Motor neuron (in vitro differentiated cells): ENCODE measurements around the gene PAX2. TPM values are rescaled to one million over a fixed set of nuclear protein-coding genes. Genes with fewer than 3 reads are reported as not detected.

ENCODE experiments used
- ATAC-seq, 8 experiments: fragments of 200-7000 bp; cut with Tn5 transposase; replicated peaks in 6 of 8; 2 replicates each; pipeline ENCODE4 v1.8.0; 2021; ENCODE audit warnings: mild to moderate bottlenecking in 8 of 8, moderate library complexity in 8 of 8
- H3K27ac ChIP-seq, 2 donors: fragments of 250-450 bp; sonication (Bioruptor Pico); 2 replicates each; pipeline ENCODE4 v1.9.0; 2021; ENCODE audit warnings: antibody characterized with exemption in 2 of 2, mild to moderate bottlenecking in 2 of 2, moderate library complexity in 1 of 2
- H3K4me1 ChIP-seq, 2 donors: fragments of 250-450 bp; sonication (Bioruptor Pico); replicated peaks in 1 of 2; 2 replicates each; pipeline ENCODE4 v1.6.1; 2021; ENCODE audit warnings: antibody characterized with exemption in 2 of 2, mild to moderate bottlenecking in 2 of 2, moderate library complexity in 1 of 2
- H3K4me3 ChIP-seq, 5 donors: fragments of 250-450 bp; sonication (Bioruptor Pico); 2 replicates each; pipeline ENCODE4 v1.9.0; 2021; ENCODE audit warnings: antibody characterized with exemption in 5 of 5, mild to moderate bottlenecking in 5 of 5, moderate library complexity in 4 of 5
- WGBS, 10 experiments: fragments of 450-650 bp; shearing (Covaris generic); methylation state at CpG; one replicate each; pipeline ENCODE4 v1.0.0; 2022; 5-methylcytosine and 5-hydroxymethylcytosine counted together
- in situ Hi-C, 9 experiments: fragments of 400-800 bp; cut with MboI; loops; one replicate each; pipeline ENCODE4 v1.15.0; 2021; ENCODE audit warnings: low sequenced_read_pairs in 9 of 9, low pct_unique_long_range_greater_than_20kb in 2 of 9; ENCODE audit not compliant: unreplicated experiment in 9 of 9
- total RNA-seq, 8 experiments: library from RNA; unstranded; fragments of 300-600 nt; gene quantifications; 2 replicates each; pipeline versions ENCODE4 v1.2.3 to v1.2.4, GENCODE V29; 2022

PAX2 gene
- total RNA-seq, 8 experiments from 2014 or later: 0.13 to 2.2 (median 0.77) TPM; not detected in 1

DNA sequence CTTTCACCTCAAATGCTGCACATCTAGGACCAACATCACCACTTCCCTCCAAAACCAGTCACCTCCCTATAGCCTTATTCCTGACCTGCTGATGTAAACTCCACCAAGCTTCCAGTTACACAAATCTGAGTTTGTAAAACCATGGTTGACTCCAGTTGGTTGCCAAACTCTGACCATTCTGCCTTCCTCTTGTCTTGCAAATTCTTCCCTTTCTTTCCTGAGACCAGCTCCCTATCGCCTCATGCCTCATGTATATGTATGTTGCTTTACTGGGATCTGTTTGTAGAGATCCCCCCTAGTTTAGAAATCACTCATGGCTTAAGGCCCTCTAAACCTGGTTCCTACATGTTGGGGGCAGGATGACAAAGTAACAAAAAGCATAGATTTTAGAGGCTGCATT lies 31.3 kb downstream of the PAX2 start:
- WGBS, 10 experiments: 29 to 100% (median 45%) methylated on average over 1 of the region's 1 CpG; no CpG with 5 or more reads in 6 of the 10 experiments
- no peak overlapping the region for H3K27ac ChIP-seq
- H3K4me3 ChIP-seq: no peak overlapping the region
- in situ Hi-C loops: no loop called here
- H3K4me1 ChIP-seq: peaks cover 30 to 37% of the 10 kb centered on the region in 2 donors
- no peak for ATAC-seq

DNA sequence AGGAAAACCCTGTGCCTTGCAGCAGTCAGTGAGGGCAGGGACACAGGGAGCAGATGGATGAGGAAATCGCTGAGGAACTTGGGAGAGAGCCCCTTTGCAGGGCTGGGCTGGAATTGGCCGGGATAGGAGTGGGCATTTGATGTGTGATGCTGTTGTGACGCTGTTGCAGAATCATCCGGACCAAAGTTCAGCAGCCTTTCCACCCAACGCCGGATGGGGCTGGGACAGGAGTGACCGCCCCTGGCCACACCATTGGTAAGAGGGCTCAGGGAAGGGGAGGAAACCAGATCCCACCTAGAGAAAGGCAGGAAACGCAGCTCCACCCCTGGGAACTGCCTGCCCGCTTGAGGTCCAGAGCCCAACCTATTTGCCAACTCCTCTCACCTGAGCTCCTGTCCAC lies 33.9 kb downstream of the PAX2 start:
- 0 to 93% (median 71%) methylated on average over 1 to 5 of the region's 9 CpGs; no CpG with 5 or more reads in 2 of the 10 experiments for WGBS, 10 experiments
- ATAC-seq: no peak
- H3K4me1 ChIP-seq: peaks cover 17 to 22% of the 10 kb centered on the region in 2 donors
- H3K27ac ChIP-seq: no peak overlapping the region
- in situ Hi-C loops: no loop called here
- H3K4me3 ChIP-seq: no peak overlapping the region

- Histone ChIP-seq H3K4me1 (peaks cover 10 to 15% of the 10 kb centered on the region in 2 donors), H3K27ac (no peak overlapping the region), H3K4me3 (no peak overlapping the region)
- 0 to 100% (median 80%) methylated on average over 1 to 2 of the region's 2 CpGs; no CpG with 5 or more reads in 5 of the 10 experiments for WGBS, 10 experiments
- no peak for ATAC-seq
- in situ Hi-C loops: no loop called here
Measured at GRCh38 chr10:100780324-100780723, 34.9 kb downstream of the PAX2 start.

DNA sequence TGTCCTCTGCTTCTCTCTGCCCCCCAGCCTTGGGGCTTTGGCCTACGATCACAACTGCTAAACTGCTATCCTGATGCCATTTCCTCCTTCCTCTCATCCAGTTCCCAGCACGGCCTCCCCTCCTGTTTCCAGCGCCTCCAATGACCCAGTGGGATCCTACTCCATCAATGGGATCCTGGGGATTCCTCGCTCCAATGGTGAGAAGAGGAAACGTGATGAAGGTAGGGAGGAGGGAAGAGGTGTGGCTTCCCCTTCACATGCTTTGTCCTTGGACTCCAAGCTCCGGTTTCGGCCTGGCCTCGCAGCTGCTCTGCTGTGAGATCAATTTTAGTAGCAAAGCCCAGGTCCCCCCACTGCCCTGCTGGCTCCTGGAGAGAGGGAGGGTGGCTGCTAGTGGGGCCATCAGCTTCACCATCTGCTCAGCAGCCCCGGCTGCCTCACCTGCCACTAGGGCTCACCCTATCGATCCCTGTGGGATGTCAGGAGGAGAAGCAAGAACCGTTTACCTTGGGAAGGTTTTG lies 35.8 kb downstream of the PAX2 start:
- WGBS, 10 experiments: 18 to 89% (median 67%) methylated on average over 1 to 7 of the region's 11 CpGs
- H3K4me1 ChIP-seq: peaks cover 3 to 6% of the 10 kb centered on the region in 2 donors

GRCh38 chr10:100782461-100783244 lies 37.3 kb downstream of the PAX2 start:
- no peak overlapping the region for H3K4me3 ChIP-seq
- H3K27ac ChIP-seq: no peak overlapping the region
- WGBS, 10 experiments: 33 to 86% (median 71%) methylated on average over 2 to 11 of the region's 13 CpGs; no CpG with 5 or more reads in 2 of the 10 experiments
- ATAC-seq: no peak
- in situ Hi-C loops: no loop called here
- H3K4me1 ChIP-seq: peaks cover 7 to 13% of the 10 kb centered on the region in 2 donors

More for the DNA sequence above, 35.8 kb downstream of the PAX2 start:
- no peak for ATAC-seq
- in situ Hi-C loops: no loop called here
- Histone ChIP-seq H3K27ac (no peak overlapping the region), H3K4me3 (no peak overlapping the region)

- Histone ChIP-seq H3K4me1 (peaks cover 18 to 28% of the 10 kb centered on the region in 2 donors), H3K4me3 (no peak overlapping the region), H3K27ac (no peak overlapping the region)
- ATAC-seq: no peak
- in situ Hi-C loops: no loop called here
- 0 to 17% methylated on average over 1 to 3 of the region's 3 CpGs; no CpG with 5 or more reads in 8 of the 10 experiments for WGBS, 10 experiments
Measured at GRCh38 chr10:100784126-100784525, 38.7 kb downstream of the PAX2 start.

- H3K4me1 ChIP-seq: peaks cover 33 to 53% of the 10 kb centered on the region in 2 donors
- no peak for ATAC-seq
- H3K27ac ChIP-seq: peak overlapping the region in 1 of 2 donors; percentile 91
- WGBS, 10 experiments: 3 to 100% (median 86%) methylated on average over 1 to 5 of the region's 6 CpGs; no CpG with 5 or more reads in 4 of the 10 experiments
- in situ Hi-C loops: no loop called here
- H3K4me3 ChIP-seq: no peak overlapping the region
Measured at GRCh38 chr10:100786591-100786990, 41.2 kb downstream of the PAX2 start.

GRCh38 chr10:100788002-100788903 lies 42.9 kb downstream of the PAX2 start:
- ATAC-seq: peak in 5 of 8 experiments; percentile 21 to 55 (median 42)
- in situ Hi-C loops: no loop called here
- H3K27ac ChIP-seq: peak overlapping the region; percentile 10 to 91
- no peak overlapping the region for H3K4me3 ChIP-seq
- H3K4me1 ChIP-seq: peaks cover 49 to 69% of the 10 kb centered on the region in 2 donors
- 19 to 80% (median 60%) methylated on average over 2 to 10 of the region's 18 CpGs; no CpG with 5 or more reads in 3 of the 10 experiments for WGBS, 10 experiments

- peaks cover 51 to 74% of the 10 kb centered on the region in 2 donors for H3K4me1 ChIP-seq
- H3K4me3 ChIP-seq: no peak overlapping the region
- ATAC-seq: peak in 5 of 8 experiments; percentile 47 to 76 (median 73)
- in situ Hi-C loops: no loop called here
- 0 to 83% (median 0%) methylated on average over 1 to 5 of the region's 7 CpGs; no CpG with 5 or more reads in 7 of the 10 experiments for WGBS, 10 experiments
- peak overlapping the region; percentile 57 to 64 for H3K27ac ChIP-seq
Measured at GRCh38 chr10:100790761-100791208, 45.4 kb downstream of the PAX2 start.

GRCh38 chr10:100791369-100792058 lies 46.1 kb downstream of the PAX2 start:
- in situ Hi-C loops: no loop called here
- WGBS, 10 experiments: 29 to 83% (median 52%) methylated on average over 1 to 5 of the region's 8 CpGs; no CpG with 5 or more reads in 4 of the 10 experiments

DNA sequence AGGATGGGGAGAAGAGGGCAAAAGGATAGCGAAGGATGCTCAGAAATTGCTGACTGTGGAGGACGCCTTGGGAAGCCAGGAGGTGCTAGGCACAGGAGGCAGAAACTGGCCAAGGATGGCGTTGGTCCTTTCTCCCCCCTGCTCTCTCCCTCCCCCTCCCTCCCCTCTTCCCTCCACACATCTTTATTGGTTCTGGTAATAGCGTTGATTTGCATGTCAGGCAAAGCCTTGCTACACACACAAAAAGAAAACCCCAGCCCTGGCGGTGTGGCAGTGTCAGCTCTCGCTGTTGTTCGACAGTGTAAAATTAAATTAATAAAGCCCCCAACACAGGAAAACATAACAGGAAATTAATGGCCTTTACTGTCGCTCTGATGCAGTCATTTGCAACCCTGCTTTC lies 47.2 kb downstream of the PAX2 start:
- Histone ChIP-seq H3K4me1 (peaks cover 46 to 66% of the 10 kb centered on the region in 2 donors), H3K27ac (peak overlapping the region in 1 of 2 donors; percentile 55), H3K4me3 (no peak overlapping the region)
- ATAC-seq: peak in 5 of 8 experiments; percentile 40 to 57 (median 52)
- 17 to 100% (median 57%) methylated on average over 1 to 5 of the region's 8 CpGs; no CpG with 5 or more reads in 4 of the 10 experiments for WGBS, 10 experiments
- in situ Hi-C loops: no loop called here

More at GRCh38 chr10:100791369-100792058, 46.1 kb downstream of the PAX2 start:
- H3K27ac ChIP-seq: peak overlapping the region; percentile 57 to 64
- H3K4me3 ChIP-seq: no peak overlapping the region
- peak in 2 of 8 experiments; percentile 4 to 18 for ATAC-seq
- H3K4me1 ChIP-seq: peaks cover 51 to 72% of the 10 kb centered on the region in 2 donors

GRCh38 chr10:100793055-100793454 lies 47.7 kb downstream of the PAX2 start:
- in situ Hi-C loops: no loop called here
- Histone ChIP-seq H3K27ac (peak overlapping the region in 1 of 2 donors; percentile 55), H3K4me3 (no peak overlapping the region), H3K4me1 (peaks cover 46 to 65% of the 10 kb centered on the region in 2 donors)
- 0 to 59% methylated on average over 1 to 4 of the region's 7 CpGs; no CpG with 5 or more reads in 8 of the 10 experiments for WGBS, 10 experiments
- ATAC-seq: peak in 5 of 8 experiments; percentile 14 to 31 (median 19)
